IPS-NIHi7 (cell line): ENCODE measurements around the gene TYMP.

Source experiments
- DNase-seq: peaks from one replicate; pipeline ENCODE4 v3.0.0; 2012; ENCODE audit warnings: mixed read lengths; ENCODE audit errors: extremely low spot score

TYMP gene

GRCh38 chr22:50563413-50564160 lies 33.8 kb upstream of the TYMP start:
- no peak for DNase-seq

- DNase-seq = peak; percentile 97
Observed at GRCh38 chr22:50562523-50563412, 33.0 kb upstream of the TYMP start, which contains the start of gene SYCE3. SYCE3 (minus strand) TSS chr22:50562919; CDS start chr22:50556405, 6,514 bp downstream.

GRCh38 chr22:50561401-50562358 lies 31.9 kb upstream of the TYMP start:
- DNase-seq = no peak

- DNase-seq = no peak
Observed at GRCh38 chr22:50560034-50560433, 30.2 kb upstream of the TYMP start.

- no peak for DNase-seq
Observed at GRCh38 chr22:50556703-50557102, 26.9 kb upstream of the TYMP start.

GRCh38 chr22:50553310-50553709 lies 23.5 kb upstream of the TYMP start:
- no peak for DNase-seq

GRCh38 chr22:50551160-50551752 lies 21.4 kb upstream of the TYMP start:
- DNase-seq = no peak

GRCh38 chr22:50550395-50550794 lies 20.6 kb upstream of the TYMP start:
- no peak for DNase-seq

- DNase-seq = no peak
Observed at GRCh38 chr22:50548921-50549790, 19.3 kb upstream of the TYMP start.

- DNase-seq = no peak
Observed at GRCh38 chr22:50548040-50548920, 18.5 kb upstream of the TYMP start.

- no peak for DNase-seq
Observed at GRCh38 chr22:50547263-50547985, 17.6 kb upstream of the TYMP start.

GRCh38 chr22:50546326-50547262 lies 16.8 kb upstream of the TYMP start:
- no peak for DNase-seq

- no peak for DNase-seq
Observed at GRCh38 chr22:50545522-50546325, 15.9 kb upstream of the TYMP start, which contains the start of gene KLHDC7B. KLHDC7B (plus strand) TSS chr22:50545899; CDS start chr22:50546244, 345 bp downstream.

- no peak for DNase-seq
Observed at GRCh38 chr22:50544746-50545253, 15.0 kb upstream of the TYMP start.

GRCh38 chr22:50544078-50544745 lies 14.4 kb upstream of the TYMP start:
- peak; percentile 97 for DNase-seq
